ENCODE results near the gene MLIP. TPM values are rescaled to one million over a fixed set of nuclear protein-coding genes. Genes with fewer than 3 reads are reported as not detected.
A peak's percentile ranks its signal among the peaks of the same experiment; 100 is the strongest.

MLIP gene
- total RNA-seq, 2 donors from 2014 or later, result not detected

- no peak overlapping the region for H3K27ac Mint-ChIP-seq
- Histone ChIP-seq H3K36me3 (ENCODE audit: control insufficient read depth, insufficient read depth, low read length) (no peaks in the 10 kb centered on the region), H3K9me3 (ENCODE audit: control insufficient read depth, low read length) (no peaks in the 10 kb centered on the region), H3K4me1 (ENCODE audit: control insufficient read depth, insufficient read depth, low read length) (no peaks in the 10 kb centered on the region), H3K27ac (ENCODE audit: low read depth, low read length) (no peak overlapping the region), H3K9ac (ENCODE audit: extremely low read depth, low read length, poor library complexity, severe bottlenecking) (no peak overlapping the region), H3K4me3 (ENCODE audit: low read length) (no peak overlapping the region), H3K27me3 (ENCODE audit: control insufficient read depth, insufficient read depth, low read length, poor library complexity, severe bottlenecking) (no peaks in the 10 kb centered on the region)
- no peaks in the 10 kb centered on the region for H3K36me3 Mint-ChIP-seq (ENCODE audit: low read depth)
- H3K9me3 Mint-ChIP-seq, result no peaks in the 10 kb centered on the region
- H3K27me3 Mint-ChIP-seq (ENCODE audit: insufficient read depth), result no peaks in the 10 kb centered on the region
- no peak for TF ChIP-seq CTCF (conservative IDR thresholded peaks at IDR 0.05)
- no peak overlapping the region for H3K4me3 Mint-ChIP-seq
- no peak for DNase-seq
- peaks cover 7% of the 10 kb centered on the region for H3K4me1 Mint-ChIP-seq
- WGBS, 2 experiments (ENCODE audit: insufficient coverage in 1 of 2, insufficient read length in 1 of 2), result 0 to 48% methylated on average over 1 to 2 of the region's 2 CpGs
These were observed 26.2 kb upstream of the MLIP start for GRCh38 chr6:54085047-54085446.

GRCh38 chr6:54085541-54085940 is 25.7 kb upstream of the MLIP start:
- 64 to 80% methylated on average over 2 of the region's 2 CpGs for WGBS, 2 experiments (ENCODE audit: insufficient coverage in 1 of 2, insufficient read length in 1 of 2)
- no peaks in the 10 kb centered on the region for H3K4me1 ChIP-seq (ENCODE audit: control insufficient read depth, insufficient read depth, low read length)

GRCh38 chr6:54086439-54086838 is 24.8 kb upstream of the MLIP start:
- TF ChIP-seq CTCF (conservative IDR thresholded peaks at IDR 0.05), result no peak

More at GRCh38 chr6:54085541-54085940, 25.7 kb upstream of the MLIP start:
- Mint-ChIP-seq H3K27me3 (ENCODE audit: insufficient read depth) (no peaks in the 10 kb centered on the region), H3K36me3 (ENCODE audit: low read depth) (no peaks in the 10 kb centered on the region), H3K27ac (no peak overlapping the region), H3K9me3 (no peaks in the 10 kb centered on the region), H3K4me3 (no peak overlapping the region), H3K4me1 (peaks cover 7% of the 10 kb centered on the region)
- H3K9me3 ChIP-seq (ENCODE audit: control insufficient read depth, low read length), result no peaks in the 10 kb centered on the region
- DNase-seq, result no peak
- H3K36me3 ChIP-seq (ENCODE audit: control insufficient read depth, insufficient read depth, low read length), result no peaks in the 10 kb centered on the region
- H3K27ac ChIP-seq (ENCODE audit: low read depth, low read length), result peak overlapping the region; percentile 45
- no peak overlapping the region for H3K4me3 ChIP-seq (ENCODE audit: low read length)
- TF ChIP-seq CTCF (conservative IDR thresholded peaks at IDR 0.05), result no peak
- H3K27me3 ChIP-seq (ENCODE audit: control insufficient read depth, insufficient read depth, low read length, poor library complexity, severe bottlenecking), result no peaks in the 10 kb centered on the region
- H3K9ac ChIP-seq (ENCODE audit: extremely low read depth, low read length, poor library complexity, severe bottlenecking), result no peak overlapping the region

More at GRCh38 chr6:54086439-54086838, 24.8 kb upstream of the MLIP start:
- no peak overlapping the region for H3K9ac ChIP-seq (ENCODE audit: extremely low read depth, low read length, poor library complexity, severe bottlenecking)
- no peak overlapping the region for H3K4me3 Mint-ChIP-seq
- WGBS, 2 experiments (ENCODE audit: insufficient coverage in 1 of 2, insufficient read length in 1 of 2), result 80 to 91% methylated on average over 1 of the region's 1 CpG
- H3K27ac ChIP-seq (ENCODE audit: low read depth, low read length), result no peak overlapping the region
- no peaks in the 10 kb centered on the region for H3K36me3 ChIP-seq (ENCODE audit: control insufficient read depth, insufficient read depth, low read length)
- H3K4me3 ChIP-seq (ENCODE audit: low read length), result no peak overlapping the region
- no peaks in the 10 kb centered on the region for H3K27me3 Mint-ChIP-seq (ENCODE audit: insufficient read depth)
- H3K9me3 ChIP-seq (ENCODE audit: control insufficient read depth, low read length), result no peaks in the 10 kb centered on the region
- no peaks in the 10 kb centered on the region for H3K9me3 Mint-ChIP-seq
- H3K4me1 ChIP-seq (ENCODE audit: control insufficient read depth, insufficient read depth, low read length), result no peaks in the 10 kb centered on the region
- H3K27me3 ChIP-seq (ENCODE audit: control insufficient read depth, insufficient read depth, low read length, poor library complexity, severe bottlenecking), result no peaks in the 10 kb centered on the region
- H3K4me1 Mint-ChIP-seq, result peaks cover 7% of the 10 kb centered on the region
- DNase-seq, result no peak
- H3K27ac Mint-ChIP-seq, result no peak overlapping the region
- H3K36me3 Mint-ChIP-seq (ENCODE audit: low read depth), result no peaks in the 10 kb centered on the region

Data from endodermal cell (in vitro differentiated cells).